ENCODE measurements around the gene TRIM72.
"Not testable (repeated sequence)": the region's sequence is repeated elsewhere in the genome, so short reads cannot be mapped to it uniquely, and the experiment has no call there.

The TRIM72 gene

GRCh38 chr16:31269541-31269940 lies 55.6 kb downstream of the TRIM72 start:
- no peak overlapping the region for H2AFZ ChIP-seq (ENCODE audit: low read depth, low read length, severe bottlenecking)
- H3K27ac ChIP-seq (ENCODE audit: low read depth, low read length) = no peak overlapping the region
- H3K79me2 ChIP-seq (ENCODE audit: insufficient read depth, low read length) = no peaks in the 10 kb centered on the region
- H3K4me3 ChIP-seq (ENCODE audit: insufficient read depth, low read length, poor library complexity, severe bottlenecking) = no peak overlapping the region
- no peaks in the 10 kb centered on the region for H3K36me3 ChIP-seq (ENCODE audit: low read length)
- no peaks in the 10 kb centered on the region for H3K27me3 ChIP-seq (ENCODE audit: low read length)
- no peaks in the 10 kb centered on the region for H3F3A ChIP-seq (ENCODE audit: insufficient read depth)
- H4K20me1 ChIP-seq (ENCODE audit: low read depth, low read length) = no peaks in the 10 kb centered on the region
- no peaks in the 10 kb centered on the region for H3K9me2 ChIP-seq (replicated peaks; ENCODE audit: insufficient read depth, low read length)
- H3K4me2 ChIP-seq (ENCODE audit: low read depth, low read length, poor library complexity, severe bottlenecking) = no peak overlapping the region
- no peak overlapping the region for H3K9ac ChIP-seq (ENCODE audit: low read length)
- TF ChIP-seq EZH2phosphoT487 (conservative IDR thresholded peaks at IDR 0.05; ENCODE audit: low read length) (no peak), CTCF (IDR thresholded peaks at IDR 0.05; ENCODE audit: insufficient read depth, low read length, poor library complexity, severe bottlenecking) (no peak)
- H3K9me3 ChIP-seq (ENCODE audit: insufficient read depth, low read length) = no peaks in the 10 kb centered on the region

GRCh38 chr16:31269973-31270372 lies 56.1 kb downstream of the TRIM72 start:
- not testable (repeated sequence) for H3K9ac ChIP-seq (ENCODE audit: low read length); H3K27ac ChIP-seq (ENCODE audit: low read depth, low read length); H3K9me3 ChIP-seq (ENCODE audit: insufficient read depth, low read length); H4K20me1 ChIP-seq (ENCODE audit: low read depth, low read length); H3K4me2 ChIP-seq (ENCODE audit: low read depth, low read length, poor library complexity, severe bottlenecking); H3K36me3 ChIP-seq (ENCODE audit: low read length); H3K27me3 ChIP-seq (ENCODE audit: low read length); H3F3A ChIP-seq (ENCODE audit: insufficient read depth); H2AFZ ChIP-seq (ENCODE audit: low read depth, low read length, severe bottlenecking); H3K4me3 ChIP-seq (ENCODE audit: insufficient read depth, low read length, poor library complexity, severe bottlenecking); H3K9me2 ChIP-seq (replicated peaks; ENCODE audit: insufficient read depth, low read length); H3K79me2 ChIP-seq (ENCODE audit: insufficient read depth, low read length)

GRCh38 chr16:31270795-31271194 lies 56.9 kb downstream of the TRIM72 start:
- no peaks in the 10 kb centered on the region for H3K9me2 ChIP-seq (replicated peaks; ENCODE audit: insufficient read depth, low read length)
- no peak overlapping the region for H3K4me3 ChIP-seq (ENCODE audit: insufficient read depth, low read length, poor library complexity, severe bottlenecking)
- H3K27ac ChIP-seq (ENCODE audit: low read depth, low read length) = no peak overlapping the region
- H3K79me2 ChIP-seq (ENCODE audit: insufficient read depth, low read length) = no peaks in the 10 kb centered on the region
- no peaks in the 10 kb centered on the region for H4K20me1 ChIP-seq (ENCODE audit: low read depth, low read length)
- no peaks in the 10 kb centered on the region for H3K9me3 ChIP-seq (ENCODE audit: insufficient read depth, low read length)
- no peaks in the 10 kb centered on the region for H3F3A ChIP-seq (ENCODE audit: insufficient read depth)
- TF ChIP-seq CTCF (IDR thresholded peaks at IDR 0.05; ENCODE audit: insufficient read depth, low read length, poor library complexity, severe bottlenecking) = no peak
- TF ChIP-seq EZH2phosphoT487 (conservative IDR thresholded peaks at IDR 0.05; ENCODE audit: low read length) = no peak
- no peaks in the 10 kb centered on the region for H3K27me3 ChIP-seq (ENCODE audit: low read length)
- no peak overlapping the region for H2AFZ ChIP-seq (ENCODE audit: low read depth, low read length, severe bottlenecking)
- H3K36me3 ChIP-seq (ENCODE audit: low read length) = no peaks in the 10 kb centered on the region
- H3K9ac ChIP-seq (ENCODE audit: low read length) = no peak overlapping the region
- no peak overlapping the region for H3K4me2 ChIP-seq (ENCODE audit: low read depth, low read length, poor library complexity, severe bottlenecking)

GRCh38 chr16:31271621-31272190 lies 57.8 kb downstream of the TRIM72 start:
- H3K9me3 ChIP-seq (ENCODE audit: insufficient read depth, low read length) = no peaks in the 10 kb centered on the region
- no peaks in the 10 kb centered on the region for H3K79me2 ChIP-seq (ENCODE audit: insufficient read depth, low read length)
- H3K9ac ChIP-seq (ENCODE audit: low read length) = no peak overlapping the region
- H3F3A ChIP-seq (ENCODE audit: insufficient read depth) = no peaks in the 10 kb centered on the region
- no peaks in the 10 kb centered on the region for H3K9me2 ChIP-seq (replicated peaks; ENCODE audit: insufficient read depth, low read length)
- no peaks in the 10 kb centered on the region for H3K27me3 ChIP-seq (ENCODE audit: low read length)
- TF ChIP-seq EZH2phosphoT487 (conservative IDR thresholded peaks at IDR 0.05; ENCODE audit: low read length) (no peak), CTCF (IDR thresholded peaks at IDR 0.05; ENCODE audit: insufficient read depth, low read length, poor library complexity, severe bottlenecking) (no peak)
- no peak overlapping the region for H3K4me2 ChIP-seq (ENCODE audit: low read depth, low read length, poor library complexity, severe bottlenecking)
- H3K36me3 ChIP-seq (ENCODE audit: low read length) = no peaks in the 10 kb centered on the region
- no peak overlapping the region for H3K4me3 ChIP-seq (ENCODE audit: insufficient read depth, low read length, poor library complexity, severe bottlenecking)
- no peaks in the 10 kb centered on the region for H4K20me1 ChIP-seq (ENCODE audit: low read depth, low read length)
- no peak overlapping the region for H3K27ac ChIP-seq (ENCODE audit: low read depth, low read length)
- no peak overlapping the region for H2AFZ ChIP-seq (ENCODE audit: low read depth, low read length, severe bottlenecking)

Measured in SU-DHL-6 (cell line).